Stimulated activated CD8-positive, alpha-beta memory T cell treated with anti-CD3 and anti-CD28 coated beads, Interleukin-7, amount 100 ng/mL, for 48 hours (primary cell): ENCODE measurements around the gene GRAMD1A.
"Not testable (repeated sequence)": the region's sequence is repeated elsewhere in the genome, so short reads cannot be mapped to it uniquely, and the experiment has no call there.

Source experiments
- DNase-seq, 2 donors: peaks; one replicate each; pipeline ENCODE4 v3.0.0-alpha.2; 2020; ENCODE audit warnings: low read depth in 1 of 2; ENCODE audit errors: extremely low read depth in 1 of 2

Gene GRAMD1A

GRCh38 chr19:34976611-34977010 is 23.5 kb upstream of the GRAMD1A start:
- DNase-seq: no peak

- DNase-seq: no peak
These were observed 20.1 kb upstream of the GRAMD1A start for GRCh38 chr19:34979819-34980640.

- no peak for DNase-seq
These were observed 17.8 kb upstream of the GRAMD1A start for GRCh38 chr19:34982275-34982674.

GRCh38 chr19:34983786-34984185 is 16.3 kb upstream of the GRAMD1A start:
- DNase-seq: no peak

GRCh38 chr19:34984287-34984686 is 15.8 kb upstream of the GRAMD1A start:
- DNase-seq: no peak

- DNase-seq: no peak
These were observed 14.7 kb upstream of the GRAMD1A start for GRCh38 chr19:34985249-34986022.

GRCh38 chr19:34988119-34988518 is 12.0 kb upstream of the GRAMD1A start:
- no peak for DNase-seq

GRCh38 chr19:34989298-34989697 is 10.8 kb upstream of the GRAMD1A start:
- no peak for DNase-seq

- peak in 1 of 2 donors; percentile 69 for DNase-seq
These were observed 9.4 kb upstream of the GRAMD1A start for GRCh38 chr19:34990578-34991192.

- DNase-seq: no peak
These were observed 8.4 kb upstream of the GRAMD1A start for GRCh38 chr19:34991542-34992333.

GRCh38 chr19:34992582-34992981 is 7.5 kb upstream of the GRAMD1A start:
- not testable (repeated sequence) for DNase-seq

GRCh38 chr19:34994286-34994642 is 5.9 kb upstream of the GRAMD1A start:
- no peak for DNase-seq

GRCh38 chr19:34994643-34995541 is 5.2 kb upstream of the GRAMD1A start:
- DNase-seq: no peak

- DNase-seq: no peak
These were observed 4.6 kb upstream of the GRAMD1A start for GRCh38 chr19:34995551-34995950.

GRCh38 chr19:34997071-34997617 is 3.0 kb upstream of the GRAMD1A start:
- no peak for DNase-seq

GRCh38 chr19:34998224-34998623 is 1.9 kb upstream of the GRAMD1A start:
- not testable (repeated sequence) for DNase-seq

- no peak for DNase-seq
These were observed 1.2 kb upstream of the GRAMD1A start for GRCh38 chr19:34998777-34999497.

GRCh38 chr19:35000338-35000646 is 169 bp downstream of the GRAMD1A start:
- no peak for DNase-seq
